HepG2 (cell line): ENCODE measurements around the gene SLC6A9. TPM values are rescaled to one million over a fixed set of nuclear protein-coding genes. Genes with fewer than 3 reads are reported as not detected.

Experiments used
- AHR ChIP-seq: IDR thresholded peaks from 2 replicates; pipeline ENCODE4 v1.6.1; 2018; ENCODE audit warnings: missing genetic modification reagents, missing compliant biosample characterization
- ARID4A ChIP-seq: sonication (generic); formaldehyde crosslinking; IDR thresholded peaks from 2 replicates; pipeline ENCODE4 v1.5.0; 2020; ENCODE audit warnings: mild to moderate bottlenecking, missing genetic modification reagents, borderline replicate concordance
- BHLHE40 ChIP-seq: IDR thresholded peaks from 2 replicates; pipeline ENCODE4 v1.6.1; 2011; ENCODE audit warnings: low read length, improper control_type of control experiment
- BRCA1 ChIP-seq: sonication (generic); formaldehyde crosslinking; IDR thresholded peaks from 2 replicates; pipeline ENCODE4 v1.4.0; 2020; ENCODE audit warnings: missing genetic modification reagents
- CREB1 ChIP-seq, 2 experiments: fragments of 450-650 bp in 1 of 2; IDR thresholded peaks; 2 replicates each; pipeline ENCODE4 v1.6.1; 2016 to 2017; ENCODE audit warnings: control low read depth in 1 of 2, mild to moderate bottlenecking in 1 of 2, missing compliant biosample characterization in 1 of 2, missing genetic modification characterization in 1 of 2
- FOXK1 ChIP-seq: sonication (generic); formaldehyde crosslinking; IDR thresholded peaks from 2 replicates; pipeline ENCODE4 v1.4.0; 2020; ENCODE audit warnings: low read depth, missing genetic modification reagents, borderline replicate concordance
- FOXK2 ChIP-seq: fragments of 450-650 bp; IDR thresholded peaks from 2 replicates; pipeline ENCODE4 v1.6.1; 2016
- HDAC2 ChIP-seq: sonication (generic); formaldehyde crosslinking; IDR thresholded peaks from 2 replicates; pipeline ENCODE4 v1.4.0; 2020; ENCODE audit warnings: missing genetic modification reagents
- JUNB ChIP-seq: sonication (generic); formaldehyde crosslinking; IDR thresholded peaks from 2 replicates; pipeline ENCODE4 v1.8.0; 2022; ENCODE audit warnings: missing genetic modification reagents, mild to moderate bottlenecking, borderline replicate concordance
- MED1 ChIP-seq: sonication (generic); formaldehyde crosslinking; IDR thresholded peaks from 2 replicates; pipeline ENCODE4 v1.4.0; 2020; ENCODE audit warnings: missing genetic modification reagents
- NR3C1 ChIP-seq: sonication (generic); formaldehyde crosslinking; IDR thresholded peaks from 2 replicates; pipeline ENCODE4 v1.4.0; 2020; ENCODE audit warnings: missing genetic modification reagents
- RCOR2 ChIP-seq: IDR thresholded peaks from 2 replicates; pipeline ENCODE4 v1.6.1; 2016; ENCODE audit warnings: missing biosample characterization, missing genetic modification reagents
- SNRNP70 ChIP-seq: fragments of 200-400 bp; formaldehyde crosslinking; IDR thresholded peaks from 2 replicates; pipeline ENCODE4 v1.6.1; 2017; ENCODE audit warnings: mild to moderate bottlenecking, low read depth, low read length, moderate library complexity
- TRIM22 ChIP-seq: fragments of 450-650 bp; IDR thresholded peaks from 2 replicates; pipeline ENCODE4 v1.6.1; 2017
- ZNF512B ChIP-seq: sonication (generic); formaldehyde crosslinking; IDR thresholded peaks from 2 replicates; pipeline ENCODE4 v1.5.1; 2020; ENCODE audit warnings: missing genetic modification reagents, mild to moderate bottlenecking, borderline replicate concordance
- ZNF713 ChIP-seq: sonication (generic); formaldehyde crosslinking; IDR thresholded peaks from 2 replicates; pipeline ENCODE4 v1.4.0; 2020; ENCODE audit warnings: mild to moderate bottlenecking, missing genetic modification reagents
- ZNF747 ChIP-seq: sonication (generic); formaldehyde crosslinking; IDR thresholded peaks from 2 replicates; pipeline ENCODE4 v1.8.1; 2023; ENCODE audit warnings: missing genetic modification reagents, mild to moderate bottlenecking, borderline replicate concordance
- ZNF772 ChIP-seq: sonication (generic); formaldehyde crosslinking; IDR thresholded peaks from 2 replicates; pipeline ENCODE4 v1.5.0; 2020; ENCODE audit warnings: mild to moderate bottlenecking, missing genetic modification reagents
- ZNF780A ChIP-seq: sonication (generic); formaldehyde crosslinking; IDR thresholded peaks from 2 replicates; pipeline ENCODE4 v1.8.0; 2022; ENCODE audit warnings: mild to moderate bottlenecking, missing genetic modification reagents, moderate library complexity
- polyA plus RNA-seq, 8 experiments: library from polyadenylated mRNA; depleted of rRNA in 3 of 8; stranded (reverse) in 7 of 8; unstranded in 1 of 8; fragments of >200 nt; fragmentation: Illumina TruSeq in 4 of 8; extraction: Trizol in 4 of 8; gene quantifications; 2 replicates each; pipeline versions ENCODE4 v1.2.1 to v1.2.3, GENCODE V29; 2011 to 2016; ENCODE audit warnings: low read depth in 4 of 8, missing spikeins in 1 of 8, mixed read lengths in 1 of 8; ENCODE audit not compliant: insufficient read depth in 1 of 8
- total RNA-seq, 5 experiments: library from RNA; depleted of rRNA; stranded (reverse); fragments of >200 nt; fragmentation: Illumina TruSeq; extraction: Trizol; gene quantifications; 2 replicates each; pipeline ENCODE4 v1.2.3, GENCODE V29; 2016; ENCODE audit warnings: low read depth in 1 of 5
- TF ChIP-seq, protein P1 (sequence below): sonication (generic); formaldehyde crosslinking; IDR thresholded peaks from 2 replicates; pipeline ENCODE4 v1.8.1; 2023; ENCODE audit warnings: missing genetic modification reagents, inconsistent platforms, borderline replicate concordance

Gene SLC6A9
- total and polyA plus RNA-seq, 2 of the 13 experiments (the other 11 are each of a cell fraction or from before 2014, with no cell fraction given): 8.5 to 9.9 TPM

DNA sequence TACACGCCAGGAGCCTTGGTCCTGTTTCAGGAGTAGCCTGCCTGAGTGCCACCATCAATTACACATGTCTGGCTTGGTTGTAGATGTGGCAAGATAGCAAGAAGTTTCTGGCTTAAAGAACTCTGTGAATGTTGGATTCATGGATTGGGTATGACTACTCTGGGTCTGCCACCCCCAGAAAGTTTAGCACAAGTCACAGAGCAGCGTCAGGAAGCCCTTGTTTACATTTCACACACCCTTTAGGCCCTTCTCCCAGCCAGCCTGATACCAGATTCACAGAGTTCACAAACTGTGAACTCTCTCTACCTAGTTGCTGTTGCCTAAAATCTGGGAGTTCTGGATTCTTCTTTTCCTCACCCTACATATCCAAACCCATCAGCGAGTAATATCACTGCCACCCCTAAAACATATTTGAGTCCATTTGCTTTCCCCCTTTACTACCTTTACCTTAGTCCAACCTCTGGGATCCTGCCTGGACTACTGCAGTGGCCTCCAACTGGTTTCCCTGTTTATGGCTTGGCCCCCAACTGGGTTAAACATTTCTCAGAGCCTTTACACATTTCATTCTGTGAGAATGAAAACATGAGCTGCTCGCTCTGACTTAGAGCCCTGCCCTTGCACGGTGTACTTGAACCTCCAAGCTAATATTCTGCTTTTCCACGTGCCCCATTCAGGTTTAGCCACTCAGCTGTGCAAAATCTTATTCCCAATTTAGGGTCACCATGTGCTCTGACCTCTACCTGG lies 43.9 kb downstream of the SLC6A9 start (continued):
- TF ChIP-seq AHR: no peak
- no peak for TF ChIP-seq NR3C1 (CRISPR knock-in tag)
- TF ChIP-seq JUNB (CRISPR knock-in tag): no peak
- no peak for TF ChIP-seq RCOR2 (CRISPR knock-in tag)
- TF ChIP-seq HDAC2 (CRISPR knock-in tag): no peak
- peak; percentile 23; the same call in 1 of the 2 replicates for TF ChIP-seq ZNF772 (CRISPR knock-in tag)
- TF ChIP-seq TRIM22: no peak
- TF ChIP-seq ARID4A (CRISPR knock-in tag): peak; percentile 37; the same call in 1 of the 2 replicates
- 0 out of 2 replicates have a peak, but pooled peaks have one; percentile 36 for TF ChIP-seq MED1 (CRISPR knock-in tag)
- TF ChIP-seq ZNF713 (CRISPR knock-in tag): 0 out of 2 replicates have a peak, but pooled peaks have one; percentile 25
- TF ChIP-seq FOXK2: 0 out of 2 replicates have a peak, but pooled peaks have one; percentile 6
- TF ChIP-seq, protein P1, sequence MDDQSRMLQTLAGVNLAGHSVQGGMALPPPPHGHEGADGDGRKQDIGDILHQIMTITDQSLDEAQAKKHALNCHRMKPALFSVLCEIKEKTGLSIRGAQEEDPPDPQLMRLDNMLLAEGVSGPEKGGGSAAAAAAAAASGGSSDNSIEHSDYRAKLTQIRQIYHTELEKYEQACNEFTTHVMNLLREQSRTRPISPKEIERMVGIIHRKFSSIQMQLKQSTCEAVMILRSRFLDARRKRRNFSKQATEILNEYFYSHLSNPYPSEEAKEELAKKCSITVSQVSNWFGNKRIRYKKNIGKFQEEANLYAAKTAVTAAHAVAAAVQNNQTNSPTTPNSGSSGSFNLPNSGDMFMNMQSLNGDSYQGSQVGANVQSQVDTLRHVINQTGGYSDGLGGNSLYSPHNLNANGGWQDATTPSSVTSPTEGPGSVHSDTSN (CRISPR knock-in tag): no peak
- TF ChIP-seq BRCA1 (CRISPR knock-in tag): no peak
- no peak for TF ChIP-seq ZNF512B (CRISPR knock-in tag)
- no peak for TF ChIP-seq CREB1 (IDR thresholded peaks at IDR 0.05)
- TF ChIP-seq CREB1 (CRISPR knock-in tag; IDR thresholded peaks at IDR 0.05): peak; percentile 52; the same call in 1 of the 2 replicates
- TF ChIP-seq FOXK1: peak; percentile 29; the same call in 1 of the 2 replicates
- no peak for TF ChIP-seq BHLHE40
- TF ChIP-seq SNRNP70: no peak
- peak; percentile 57; the same call in 1 of the 2 replicates for TF ChIP-seq ZNF747 (CRISPR knock-in tag)
- no peak for TF ChIP-seq ZNF780A (CRISPR knock-in tag)
